ENCODE data around the gene PAX2. TPM values are rescaled to one million over a fixed set of nuclear protein-coding genes. Genes with fewer than 3 reads are reported as not detected.
A peak's percentile ranks its signal among the peaks of the same experiment; 100 is the strongest.

PAX2 gene
- total RNA-seq, 1 donor from 2014 or later = 4.4 TPM

- no peak overlapping the region for H3K4me3 Mint-ChIP-seq
- no peak for DNase-seq (ENCODE audit: extremely low spot score, unreplicated experiment)
- no peak overlapping the region for H3K27ac Mint-ChIP-seq
- H3K9me3 Mint-ChIP-seq = no peaks in the 10 kb centered on the region
- TF ChIP-seq CTCF (conservative IDR thresholded peaks at IDR 0.05) = no peak
- no peaks in the 10 kb centered on the region for H3K36me3 Mint-ChIP-seq
- H3K27me3 Mint-ChIP-seq = peaks cover 92% of the 10 kb centered on the region
- no peaks in the 10 kb centered on the region for H3K4me1 Mint-ChIP-seq (ENCODE audit: unreplicated experiment)
Observed at GRCh38 chr10:100761191-100761590, 15.8 kb downstream of the PAX2 start.

- no peak overlapping the region for H3K4me3 Mint-ChIP-seq
- TF ChIP-seq CTCF (conservative IDR thresholded peaks at IDR 0.05) = no peak
- H3K4me1 Mint-ChIP-seq (ENCODE audit: unreplicated experiment) = no peaks in the 10 kb centered on the region
- H3K27ac Mint-ChIP-seq = no peak overlapping the region
- no peaks in the 10 kb centered on the region for H3K36me3 Mint-ChIP-seq
- peaks cover 90% of the 10 kb centered on the region for H3K27me3 Mint-ChIP-seq
- no peaks in the 10 kb centered on the region for H3K9me3 Mint-ChIP-seq
- no peak for DNase-seq (ENCODE audit: extremely low spot score, unreplicated experiment)
Observed at GRCh38 chr10:100763043-100763747, 17.8 kb downstream of the PAX2 start.

GRCh38 chr10:100766693-100767421, 21.5 kb downstream of the PAX2 start:
- H3K9me3 Mint-ChIP-seq = no peaks in the 10 kb centered on the region
- no peaks in the 10 kb centered on the region for H3K36me3 Mint-ChIP-seq
- H3K4me3 Mint-ChIP-seq = no peak overlapping the region
- no peak for DNase-seq (ENCODE audit: extremely low spot score, unreplicated experiment)
- peaks cover 59% of the 10 kb centered on the region for H3K27me3 Mint-ChIP-seq
- no peaks in the 10 kb centered on the region for H3K4me1 Mint-ChIP-seq (ENCODE audit: unreplicated experiment)
- no peak overlapping the region for H3K27ac Mint-ChIP-seq
- TF ChIP-seq CTCF (conservative IDR thresholded peaks at IDR 0.05) = peak; percentile 36

GRCh38 chr10:100767422-100767775, 22.0 kb downstream of the PAX2 start:
- Mint-ChIP-seq H3K27ac (no peak overlapping the region), H3K4me3 (no peak overlapping the region), H3K9me3 (no peaks in the 10 kb centered on the region), H3K27me3 (peaks cover 53% of the 10 kb centered on the region), H3K36me3 (no peaks in the 10 kb centered on the region), H3K4me1 (ENCODE audit: unreplicated experiment) (no peaks in the 10 kb centered on the region)
- DNase-seq (ENCODE audit: extremely low spot score, unreplicated experiment) = no peak
- TF ChIP-seq CTCF (conservative IDR thresholded peaks at IDR 0.05) = no peak

GRCh38 chr10:100769481-100769880, 24.1 kb downstream of the PAX2 start:
- no peak for TF ChIP-seq CTCF (conservative IDR thresholded peaks at IDR 0.05)
- no peaks in the 10 kb centered on the region for H3K4me1 Mint-ChIP-seq (ENCODE audit: unreplicated experiment)
- DNase-seq (ENCODE audit: extremely low spot score, unreplicated experiment) = no peak
- no peaks in the 10 kb centered on the region for H3K9me3 Mint-ChIP-seq
- H3K4me3 Mint-ChIP-seq = no peak overlapping the region
- no peaks in the 10 kb centered on the region for H3K36me3 Mint-ChIP-seq
- H3K27ac Mint-ChIP-seq = no peak overlapping the region
- peaks cover 43% of the 10 kb centered on the region for H3K27me3 Mint-ChIP-seq
